ENCODE data around the gene RGS8. TPM values are rescaled to one million over a fixed set of nuclear protein-coding genes. Genes with fewer than 3 reads are reported as not detected.

RGS8 gene
- total RNA-seq, 3 donors from 2014 or later: not detected

- Histone ChIP-seq H3K27ac (no peak overlapping the region), H3K36me3 (no peaks in the 10 kb centered on the region), H3K9me3 (no peaks in the 10 kb centered on the region), H3K4me1 (no peaks in the 10 kb centered on the region), H3K4me3 (no peak overlapping the region), H3K27me3 (no peaks in the 10 kb centered on the region)
- intact Hi-C loops (cut with DNase I; ENCODE audit: low total_unique reads): no loop called here
- no peak for DNase-seq (ENCODE audit: low spot score in 2 of 2)
- TF ChIP-seq POLR2AphosphoS5 (IDR thresholded peaks at IDR 0.05) (no peak), POLR2A (IDR thresholded peaks at IDR 0.05) (no peak)
- TF ChIP-seq, protein P1, sequence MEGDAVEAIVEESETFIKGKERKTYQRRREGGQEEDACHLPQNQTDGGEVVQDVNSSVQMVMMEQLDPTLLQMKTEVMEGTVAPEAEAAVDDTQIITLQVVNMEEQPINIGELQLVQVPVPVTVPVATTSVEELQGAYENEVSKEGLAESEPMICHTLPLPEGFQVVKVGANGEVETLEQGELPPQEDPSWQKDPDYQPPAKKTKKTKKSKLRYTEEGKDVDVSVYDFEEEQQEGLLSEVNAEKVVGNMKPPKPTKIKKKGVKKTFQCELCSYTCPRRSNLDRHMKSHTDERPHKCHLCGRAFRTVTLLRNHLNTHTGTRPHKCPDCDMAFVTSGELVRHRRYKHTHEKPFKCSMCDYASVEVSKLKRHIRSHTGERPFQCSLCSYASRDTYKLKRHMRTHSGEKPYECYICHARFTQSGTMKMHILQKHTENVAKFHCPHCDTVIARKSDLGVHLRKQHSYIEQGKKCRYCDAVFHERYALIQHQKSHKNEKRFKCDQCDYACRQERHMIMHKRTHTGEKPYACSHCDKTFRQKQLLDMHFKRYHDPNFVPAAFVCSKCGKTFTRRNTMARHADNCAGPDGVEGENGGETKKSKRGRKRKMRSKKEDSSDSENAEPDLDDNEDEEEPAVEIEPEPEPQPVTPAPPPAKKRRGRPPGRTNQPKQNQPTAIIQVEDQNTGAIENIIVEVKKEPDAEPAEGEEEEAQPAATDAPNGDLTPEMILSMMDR (IDR thresholded peaks at IDR 0.05): no peak
Measured at GRCh38 chr1:182718311-182718710, 33.9 kb upstream of the RGS8 start.

- Histone ChIP-seq H3K27ac (no peak overlapping the region), H3K27me3 (no peaks in the 10 kb centered on the region), H3K36me3 (no peaks in the 10 kb centered on the region), H3K9me3 (no peaks in the 10 kb centered on the region), H3K4me1 (no peaks in the 10 kb centered on the region), H3K4me3 (no peak overlapping the region)
- intact Hi-C loops (cut with DNase I; ENCODE audit: low total_unique reads): no loop called here
- no peak for TF ChIP-seq POLR2A (IDR thresholded peaks at IDR 0.05)
- no peak for TF ChIP-seq POLR2AphosphoS5 (IDR thresholded peaks at IDR 0.05)
- TF ChIP-seq, protein P1 (IDR thresholded peaks at IDR 0.05): no peak
- no peak for DNase-seq (ENCODE audit: low spot score in 2 of 2)
Measured at GRCh38 chr1:182716740-182717720, 32.6 kb upstream of the RGS8 start.

DNA sequence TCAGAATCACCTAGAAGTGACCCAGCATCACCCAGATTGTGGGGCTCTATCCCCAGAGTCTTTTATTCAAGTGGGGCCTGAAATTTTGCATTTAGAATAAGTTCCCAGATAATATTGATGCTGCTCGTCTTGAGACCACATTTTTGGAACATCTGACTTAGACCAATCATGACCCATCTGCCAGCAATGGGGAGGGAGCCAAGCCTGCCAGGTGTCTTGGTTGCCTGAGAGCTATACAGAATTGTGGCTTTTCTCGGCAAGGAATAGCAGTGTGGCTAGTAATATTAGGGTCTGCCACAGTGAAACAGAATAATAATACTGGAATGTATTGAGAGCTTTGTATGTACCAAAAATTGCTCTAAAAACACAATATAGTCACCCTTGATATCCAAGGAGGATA, 31.1 kb upstream of the RGS8 start:
- no peak for DNase-seq (ENCODE audit: low spot score in 2 of 2)
- Histone ChIP-seq H3K9me3 (no peaks in the 10 kb centered on the region), H3K27me3 (no peaks in the 10 kb centered on the region), H3K4me3 (no peak overlapping the region), H3K27ac (no peak overlapping the region), H3K36me3 (no peaks in the 10 kb centered on the region), H3K4me1 (no peaks in the 10 kb centered on the region)
- TF ChIP-seq, protein P1 (IDR thresholded peaks at IDR 0.05): no peak
- TF ChIP-seq POLR2A (IDR thresholded peaks at IDR 0.05): no peak
- TF ChIP-seq POLR2AphosphoS5 (IDR thresholded peaks at IDR 0.05): no peak
- intact Hi-C loops (cut with DNase I; ENCODE audit: low total_unique reads): no loop called here

- TF ChIP-seq, protein P1 (IDR thresholded peaks at IDR 0.05): no peak
- TF ChIP-seq POLR2A (IDR thresholded peaks at IDR 0.05) (no peak), POLR2AphosphoS5 (IDR thresholded peaks at IDR 0.05) (no peak)
- Histone ChIP-seq H3K9me3 (no peaks in the 10 kb centered on the region), H3K27ac (no peak overlapping the region), H3K36me3 (no peaks in the 10 kb centered on the region), H3K4me3 (no peak overlapping the region), H3K27me3 (no peaks in the 10 kb centered on the region), H3K4me1 (no peaks in the 10 kb centered on the region)
- no peak for DNase-seq (ENCODE audit: low spot score in 2 of 2)
- intact Hi-C loops (cut with DNase I; ENCODE audit: low total_unique reads): no loop called here
Measured at GRCh38 chr1:182714546-182714945, 30.2 kb upstream of the RGS8 start.

- intact Hi-C loops (cut with DNase I; ENCODE audit: low total_unique reads): no loop called here
Measured at GRCh38 chr1:182713939-182714338, 29.6 kb upstream of the RGS8 start.

More at GRCh38 chr1:182713939-182714338, 29.6 kb upstream of the RGS8 start:
- H3K27me3 ChIP-seq: no peaks in the 10 kb centered on the region
- no peak overlapping the region for H3K4me3 ChIP-seq
- H3K36me3 ChIP-seq: no peaks in the 10 kb centered on the region
- no peaks in the 10 kb centered on the region for H3K9me3 ChIP-seq
- TF ChIP-seq POLR2AphosphoS5 (IDR thresholded peaks at IDR 0.05) (no peak), POLR2A (IDR thresholded peaks at IDR 0.05) (no peak)
- TF ChIP-seq, protein P1 (IDR thresholded peaks at IDR 0.05): no peak
- no peak overlapping the region for H3K27ac ChIP-seq
- DNase-seq (ENCODE audit: low spot score in 2 of 2): no peak
- no peaks in the 10 kb centered on the region for H3K4me1 ChIP-seq

Measured in breast epithelium (tissue), 4 donors.